Measurements from ENCODE around the gene TBC1D17. TPM values are rescaled to one million over a fixed set of nuclear protein-coding genes. Genes with fewer than 3 reads are reported as not detected.

Gene TBC1D17
- total and polyA plus RNA-seq, 4 donors, result 11.3 to 27.9 (median 17.2) TPM

GRCh38 chr19:49845414-49845813, 32.1 kb upstream of the TBC1D17 start:
- Histone ChIP-seq H3K9me3 (ENCODE audit: control insufficient read depth in 4 of 4, low read length in 3 of 4) (no peaks in the 10 kb centered on the region), H3K9ac (ENCODE audit: low read depth in 1 of 2, low read length in 2 of 2) (no peak overlapping the region), H3K36me3 (ENCODE audit: control insufficient read depth in 4 of 4, insufficient read depth in 3 of 4, low read depth in 1 of 4, low read length in 3 of 4) (no peaks in the 10 kb centered on the region), H3K27ac (ENCODE audit: low read depth in 1 of 2, low read length in 2 of 2) (no peak overlapping the region), H3K4me1 (ENCODE audit: control insufficient read depth in 4 of 4, insufficient read depth in 4 of 4, low read length in 3 of 4) (peaks cover 0 to 8% (median 3%) of the 10 kb centered on the region in 4 donors), H3K4me3 (ENCODE audit: low read depth in 1 of 3, low read length in 3 of 3) (no peak overlapping the region), H3K27me3 (ENCODE audit: control insufficient read depth in 4 of 4, insufficient read depth in 4 of 4, low read length in 3 of 4) (no peaks in the 10 kb centered on the region)
- no peak for DNase-seq (ENCODE audit: low spot score)
- TF ChIP-seq TAF1 (conservative IDR thresholded peaks at IDR 0.05) (no peak), JUND (IDR thresholded peaks at IDR 0.05) (no peak), FOXA2 (IDR thresholded peaks at IDR 0.05) (no peak), RXRA (IDR thresholded peaks at IDR 0.05) (no peak), HNF4G (IDR thresholded peaks at IDR 0.05) (no peak), CTCF (IDR thresholded peaks at IDR 0.05; ENCODE audit: low read depth, low read length, missing input control) (no peak), NR2F2 (IDR thresholded peaks at IDR 0.05) (no peak), SP1 (IDR thresholded peaks at IDR 0.05) (no peak), HNF4A (conservative IDR thresholded peaks at IDR 0.05) (no peak)
- 61% methylated on average over 3 of the region's 3 CpGs for WGBS

- DNase-seq (ENCODE audit: low spot score), result no peak
- WGBS, result 76% methylated on average over 5 of the region's 5 CpGs
- H3K4me3 ChIP-seq (ENCODE audit: low read depth in 1 of 3, low read length in 3 of 3), result no peak overlapping the region
- no peak overlapping the region for H3K9ac ChIP-seq (ENCODE audit: low read depth in 1 of 2, low read length in 2 of 2)
- no peaks in the 10 kb centered on the region for H3K36me3 ChIP-seq (ENCODE audit: control insufficient read depth in 4 of 4, insufficient read depth in 3 of 4, low read depth in 1 of 4, low read length in 3 of 4)
- no peaks in the 10 kb centered on the region for H3K9me3 ChIP-seq (ENCODE audit: control insufficient read depth in 4 of 4, low read length in 3 of 4)
- TF ChIP-seq, protein P1, sequence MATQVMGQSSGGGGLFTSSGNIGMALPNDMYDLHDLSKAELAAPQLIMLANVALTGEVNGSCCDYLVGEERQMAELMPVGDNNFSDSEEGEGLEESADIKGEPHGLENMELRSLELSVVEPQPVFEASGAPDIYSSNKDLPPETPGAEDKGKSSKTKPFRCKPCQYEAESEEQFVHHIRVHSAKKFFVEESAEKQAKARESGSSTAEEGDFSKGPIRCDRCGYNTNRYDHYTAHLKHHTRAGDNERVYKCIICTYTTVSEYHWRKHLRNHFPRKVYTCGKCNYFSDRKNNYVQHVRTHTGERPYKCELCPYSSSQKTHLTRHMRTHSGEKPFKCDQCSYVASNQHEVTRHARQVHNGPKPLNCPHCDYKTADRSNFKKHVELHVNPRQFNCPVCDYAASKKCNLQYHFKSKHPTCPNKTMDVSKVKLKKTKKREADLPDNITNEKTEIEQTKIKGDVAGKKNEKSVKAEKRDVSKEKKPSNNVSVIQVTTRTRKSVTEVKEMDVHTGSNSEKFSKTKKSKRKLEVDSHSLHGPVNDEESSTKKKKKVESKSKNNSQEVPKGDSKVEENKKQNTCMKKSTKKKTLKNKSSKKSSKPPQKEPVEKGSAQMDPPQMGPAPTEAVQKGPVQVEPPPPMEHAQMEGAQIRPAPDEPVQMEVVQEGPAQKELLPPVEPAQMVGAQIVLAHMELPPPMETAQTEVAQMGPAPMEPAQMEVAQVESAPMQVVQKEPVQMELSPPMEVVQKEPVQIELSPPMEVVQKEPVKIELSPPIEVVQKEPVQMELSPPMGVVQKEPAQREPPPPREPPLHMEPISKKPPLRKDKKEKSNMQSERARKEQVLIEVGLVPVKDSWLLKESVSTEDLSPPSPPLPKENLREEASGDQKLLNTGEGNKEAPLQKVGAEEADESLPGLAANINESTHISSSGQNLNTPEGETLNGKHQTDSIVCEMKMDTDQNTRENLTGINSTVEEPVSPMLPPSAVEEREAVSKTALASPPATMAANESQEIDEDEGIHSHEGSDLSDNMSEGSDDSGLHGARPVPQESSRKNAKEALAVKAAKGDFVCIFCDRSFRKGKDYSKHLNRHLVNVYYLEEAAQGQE (IDR thresholded peaks at IDR 0.05), result no peak
- TF ChIP-seq JUND (IDR thresholded peaks at IDR 0.05), result no peak
- no peak for TF ChIP-seq FOXA1 (IDR thresholded peaks at IDR 0.05)
- no peak overlapping the region for H3K27ac ChIP-seq (ENCODE audit: low read depth in 1 of 2, low read length in 2 of 2)
- no peaks in the 10 kb centered on the region for H3K27me3 ChIP-seq (ENCODE audit: control insufficient read depth in 4 of 4, insufficient read depth in 4 of 4, low read length in 3 of 4)
- peaks cover 0 to 8% (median 3%) of the 10 kb centered on the region in 4 donors for H3K4me1 ChIP-seq (ENCODE audit: control insufficient read depth in 4 of 4, insufficient read depth in 4 of 4, low read length in 3 of 4)
Measured at GRCh38 chr19:49846408-49846807, 31.1 kb upstream of the TBC1D17 start.

GRCh38 chr19:49847731-49848696, 29.5 kb upstream of the TBC1D17 start:
- no peak for DNase-seq (ENCODE audit: low spot score)

More at GRCh38 chr19:49847731-49848696, 29.5 kb upstream of the TBC1D17 start:
- Histone ChIP-seq H3K9me3 (ENCODE audit: control insufficient read depth in 4 of 4, low read length in 3 of 4) (no peaks in the 10 kb centered on the region), H3K4me3 (ENCODE audit: low read depth in 1 of 3, low read length in 3 of 3) (no peak overlapping the region), H3K27me3 (ENCODE audit: control insufficient read depth in 4 of 4, insufficient read depth in 4 of 4, low read length in 3 of 4) (no peaks in the 10 kb centered on the region), H3K36me3 (ENCODE audit: control insufficient read depth in 4 of 4, insufficient read depth in 3 of 4, low read depth in 1 of 4, low read length in 3 of 4) (no peaks in the 10 kb centered on the region), H3K27ac (ENCODE audit: low read depth in 1 of 2, low read length in 2 of 2) (no peak overlapping the region), H3K4me1 (ENCODE audit: control insufficient read depth in 4 of 4, insufficient read depth in 4 of 4, low read length in 3 of 4) (peaks cover 2 to 19% (median 13%) of the 10 kb centered on the region in 4 donors), H3K9ac (ENCODE audit: low read depth in 1 of 2, low read length in 2 of 2) (no peak overlapping the region)
- TF ChIP-seq TAF1 (conservative IDR thresholded peaks at IDR 0.05), result no peak
- no peak for TF ChIP-seq RAD21 (IDR thresholded peaks at IDR 0.05)
- no peak for TF ChIP-seq JUND (IDR thresholded peaks at IDR 0.05)
- TF ChIP-seq ZBTB33 (IDR thresholded peaks at IDR 0.05), result no peak
- TF ChIP-seq GABPA (IDR thresholded peaks at IDR 0.05 in 1 of 2, conservative IDR thresholded peaks at IDR 0.05 in 1 of 2), result no peak
- no peak for TF ChIP-seq RXRA (IDR thresholded peaks at IDR 0.05)
- WGBS, result 90% methylated on average over 10 of the region's 10 CpGs
